ENCODE data around the gene TMEM205.

TMEM205 gene

DNA sequence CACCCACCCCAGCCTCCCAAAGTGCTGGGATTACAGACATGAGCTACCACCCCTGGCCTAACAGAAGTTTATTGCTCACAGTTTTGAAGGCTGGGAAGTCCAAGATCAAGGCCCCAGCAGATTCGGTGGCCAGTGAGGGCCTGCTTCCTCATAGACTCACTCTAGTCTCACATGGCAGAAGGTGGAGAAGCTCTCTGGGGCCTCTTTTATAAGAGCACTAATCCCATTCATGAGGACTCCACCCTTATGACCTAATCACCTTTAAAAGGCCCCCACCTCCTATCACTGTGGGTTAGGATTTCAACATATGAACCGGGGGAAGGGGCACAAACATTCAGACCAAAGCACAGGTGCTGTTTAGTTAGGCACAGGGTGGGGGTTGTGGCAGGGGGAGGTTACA, 21.5 kb upstream of the TMEM205 start:
- no peak for TF ChIP-seq CTCF (IDR thresholded peaks at IDR 0.05; ENCODE audit: insufficient read depth, missing control alignments)
- FAIRE-seq: no peak
- DNase-seq (ENCODE audit: insufficient read length, low spot score): no peak

- TF ChIP-seq CTCF (IDR thresholded peaks at IDR 0.05; ENCODE audit: insufficient read depth, missing control alignments): no peak
- no peak for DNase-seq (ENCODE audit: insufficient read length, low spot score)
- FAIRE-seq: no peak
Observed at GRCh38 chr19:11365557-11366117, 19.6 kb upstream of the TMEM205 start.

DNA sequence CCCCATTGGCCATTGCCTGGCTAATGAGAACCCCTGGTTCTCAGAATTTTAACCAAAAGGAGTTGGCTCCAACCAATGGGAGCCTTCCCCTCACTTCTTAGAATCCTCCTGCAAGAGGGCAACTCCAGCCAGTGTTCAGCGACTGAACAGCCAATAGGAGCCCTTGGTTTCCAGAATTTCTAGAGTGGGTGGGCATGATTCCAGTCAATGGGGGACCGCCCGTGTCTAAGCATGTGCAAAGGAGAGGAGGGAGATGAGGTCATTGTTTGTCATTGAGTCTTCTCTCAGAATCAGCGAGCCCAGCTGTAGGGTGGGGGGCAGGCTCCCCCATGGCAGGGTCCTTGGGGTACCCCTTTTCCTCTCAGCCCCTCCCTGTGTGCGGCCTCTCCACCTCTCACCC, 18.9 kb upstream of the TMEM205 start:
- DNase-seq (ENCODE audit: insufficient read length, low spot score) (no peak), FAIRE-seq (no peak)
- no peak for TF ChIP-seq CTCF (IDR thresholded peaks at IDR 0.05; ENCODE audit: insufficient read depth, missing control alignments)

DNA sequence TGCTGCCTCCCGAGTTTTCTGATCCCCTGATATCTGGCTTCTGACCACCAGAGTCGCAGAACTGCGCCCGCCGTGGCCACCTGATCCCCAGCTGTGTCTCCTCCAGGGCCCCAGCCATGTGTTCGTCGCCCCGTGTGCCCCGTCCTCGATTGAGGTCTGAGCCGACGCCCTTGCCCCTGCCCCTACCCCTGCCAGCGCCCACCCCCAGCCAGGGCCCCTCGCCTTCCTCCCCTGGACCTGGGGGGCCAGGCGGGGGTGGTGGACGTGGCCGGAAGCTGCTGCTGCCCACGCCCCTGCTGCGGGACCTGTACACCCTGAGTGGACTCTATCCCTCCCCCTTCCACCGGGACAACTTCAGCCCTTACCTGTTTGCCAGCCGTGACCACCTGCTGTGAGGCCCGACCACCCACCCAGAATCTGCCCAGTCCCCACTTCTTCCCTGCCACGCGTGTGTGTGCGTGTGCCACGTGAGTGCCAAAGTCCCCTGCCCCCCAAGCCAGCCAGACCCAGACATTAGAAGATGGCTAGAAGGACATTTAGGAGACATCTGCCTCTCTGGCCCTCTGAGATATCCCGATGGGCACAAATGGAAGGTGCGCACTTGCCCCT, 18.3 kb upstream of the TMEM205 start:
- DNase-seq (ENCODE audit: insufficient read length, low spot score) (no peak), FAIRE-seq (no peak)
- TF ChIP-seq CTCF (IDR thresholded peaks at IDR 0.05; ENCODE audit: insufficient read depth, missing control alignments): no peak

- TF ChIP-seq CTCF (IDR thresholded peaks at IDR 0.05; ENCODE audit: insufficient read depth, missing control alignments): no peak
- FAIRE-seq (no peak), DNase-seq (ENCODE audit: insufficient read length, low spot score) (no peak)
Observed at GRCh38 chr19:11363881-11364280, 17.8 kb upstream of the TMEM205 start.

DNA sequence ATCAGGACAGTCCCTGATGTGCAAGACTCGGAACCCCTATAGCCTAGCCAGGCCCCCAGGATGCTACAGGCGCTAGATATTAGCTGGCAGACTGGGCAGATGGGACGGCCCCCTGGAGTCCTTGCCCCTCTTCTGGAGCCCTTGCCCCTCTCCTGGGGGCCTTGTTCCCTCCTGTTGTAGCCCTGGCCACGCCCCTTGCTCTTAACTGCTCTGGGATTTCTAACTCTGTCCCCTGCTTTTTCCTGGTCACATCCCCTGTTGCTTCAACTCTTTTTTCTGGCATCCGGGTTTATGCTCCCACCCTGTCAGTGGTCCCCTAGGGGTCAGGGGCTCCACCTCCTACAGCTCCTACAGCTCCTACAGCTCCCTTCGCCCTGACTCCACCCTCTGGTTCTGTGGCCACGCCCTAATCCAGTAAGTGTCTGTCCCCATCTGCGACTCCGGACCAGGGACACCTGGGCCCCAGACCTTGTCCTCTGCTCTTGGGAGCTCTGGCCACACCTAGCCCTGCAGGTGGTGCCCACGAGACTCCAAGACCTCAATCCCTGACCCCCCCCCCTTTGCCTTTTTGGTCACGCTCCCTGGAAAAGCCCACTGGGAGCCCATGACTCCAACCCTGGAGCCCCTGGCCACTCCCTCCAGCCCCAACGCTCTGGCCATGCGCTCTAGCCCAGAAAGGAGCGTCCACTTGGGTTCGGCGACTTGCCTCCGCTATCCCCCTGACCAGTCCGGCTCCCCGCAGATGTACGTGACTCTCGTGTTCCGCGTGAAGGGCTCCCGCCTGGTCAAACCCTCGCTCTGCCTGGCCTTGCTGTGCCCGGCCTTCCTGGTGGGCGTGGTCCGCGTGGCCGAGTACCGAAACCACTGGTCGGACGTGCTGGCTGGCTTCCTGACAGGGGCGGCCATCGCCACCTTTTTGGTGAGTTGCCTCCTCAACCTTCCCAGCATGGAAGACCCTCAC, 16.0 kb upstream of the TMEM205 start:
- DNase-seq (ENCODE audit: insufficient read length, low spot score) (no peak), FAIRE-seq (no peak)
- TF ChIP-seq CTCF (IDR thresholded peaks at IDR 0.05; ENCODE audit: insufficient read depth, missing control alignments): no peak

All from D721Med (cell line).